MM.1S (cell line): Measurements from ENCODE around the gene SPIB.

ENCODE experiments used
- EZH2 ChIP-seq: fragments of 300-600 bp; sonication (generic); optimal IDR thresholded peaks from 2 replicates; pipeline ENCODE3; 2017; ENCODE audit warnings: low read depth, mild to moderate bottlenecking, antibody characterized with exemption, low read length, mixed read lengths
- EZH2phosphoT487 ChIP-seq: fragments of 300-600 bp; sonication (generic); IDR thresholded peaks from 2 replicates; pipeline ENCODE4 v1.6.1; 2018; ENCODE audit warnings: antibody characterized with exemption, low read length
- TF ChIP-seq, protein P1 (sequence below): fragments of 300-600 bp; sonication (generic); IDR thresholded peaks from 2 replicates; pipeline ENCODE4 v1.5.1; 2016; ENCODE audit warnings: antibody characterized with exemption, low read length, mixed read lengths

DNA sequence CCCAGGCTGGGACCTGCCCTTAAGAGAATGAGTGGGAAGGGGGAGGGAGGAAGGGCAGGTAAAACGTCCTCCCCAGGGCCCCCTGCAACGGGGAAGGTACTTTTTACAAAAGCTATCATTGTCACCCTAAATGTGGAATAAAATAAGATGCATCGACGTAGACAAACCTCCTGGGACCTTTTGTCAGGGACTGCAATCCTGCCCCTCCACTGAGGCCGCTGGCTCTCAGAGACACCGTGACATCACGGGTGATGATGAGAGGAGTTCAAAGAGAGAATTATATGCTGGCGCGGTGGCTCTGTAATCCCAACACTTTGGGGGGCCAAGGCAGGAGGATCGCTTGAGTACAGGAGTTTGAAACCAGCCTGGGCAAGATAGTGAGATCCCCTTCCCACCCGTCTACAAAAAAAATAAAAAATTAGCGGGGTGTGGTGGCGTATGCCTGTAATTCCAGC is 12.2 kb downstream of the SPIB start:
- TF ChIP-seq EZH2phosphoT487 (no peak), EZH2 (no peak)
- TF ChIP-seq, protein P1, sequence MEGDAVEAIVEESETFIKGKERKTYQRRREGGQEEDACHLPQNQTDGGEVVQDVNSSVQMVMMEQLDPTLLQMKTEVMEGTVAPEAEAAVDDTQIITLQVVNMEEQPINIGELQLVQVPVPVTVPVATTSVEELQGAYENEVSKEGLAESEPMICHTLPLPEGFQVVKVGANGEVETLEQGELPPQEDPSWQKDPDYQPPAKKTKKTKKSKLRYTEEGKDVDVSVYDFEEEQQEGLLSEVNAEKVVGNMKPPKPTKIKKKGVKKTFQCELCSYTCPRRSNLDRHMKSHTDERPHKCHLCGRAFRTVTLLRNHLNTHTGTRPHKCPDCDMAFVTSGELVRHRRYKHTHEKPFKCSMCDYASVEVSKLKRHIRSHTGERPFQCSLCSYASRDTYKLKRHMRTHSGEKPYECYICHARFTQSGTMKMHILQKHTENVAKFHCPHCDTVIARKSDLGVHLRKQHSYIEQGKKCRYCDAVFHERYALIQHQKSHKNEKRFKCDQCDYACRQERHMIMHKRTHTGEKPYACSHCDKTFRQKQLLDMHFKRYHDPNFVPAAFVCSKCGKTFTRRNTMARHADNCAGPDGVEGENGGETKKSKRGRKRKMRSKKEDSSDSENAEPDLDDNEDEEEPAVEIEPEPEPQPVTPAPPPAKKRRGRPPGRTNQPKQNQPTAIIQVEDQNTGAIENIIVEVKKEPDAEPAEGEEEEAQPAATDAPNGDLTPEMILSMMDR = no peak
